Measurements from ENCODE around the gene OTULIN. TPM values are rescaled to one million over a fixed set of nuclear protein-coding genes. Genes with fewer than 3 reads are reported as not detected.

OTULIN gene
- total RNA-seq, 1 donor from 2014 or later, result 96.5 TPM

- intact Hi-C loops (cut with micrococcal nuclease), result no loop called here
- no peaks in the 10 kb centered on the region for H3K4me1 Mint-ChIP-seq
- no peak for TF ChIP-seq CTCF (IDR thresholded peaks at IDR 0.05)
- ATAC-seq (ENCODE audit: low read depth), result no peak
- DNase-seq, result no peak
- H3K27me3 Mint-ChIP-seq, result no peaks in the 10 kb centered on the region
- peaks cover 29% of the 10 kb centered on the region for H3K36me3 Mint-ChIP-seq (ENCODE audit: low read depth)
- H3K4me3 Mint-ChIP-seq, result no peak overlapping the region
- ChIA-PET CTCF (no interaction called here), POLR2A (no interaction called here)
- no peaks in the 10 kb centered on the region for H3K9me3 Mint-ChIP-seq
- no peak overlapping the region for H3K27ac Mint-ChIP-seq
Observed at GRCh38 chr5:14730466-14730865, 65.9 kb downstream of the OTULIN start.

GRCh38 chr5:14730881-14731280 is 66.4 kb downstream of the OTULIN start:
- ChIA-PET CTCF (interaction anchor here (0.7 to 1.1 kb wide), 2 partner anchors 215 to 272 kb away, joined by 3 to 4 read pairs; no protein-coding TSS in a partner anchor), POLR2A (no interaction called here)
- no peak for TF ChIP-seq CTCF (IDR thresholded peaks at IDR 0.05)
- Mint-ChIP-seq H3K4me1 (no peaks in the 10 kb centered on the region), H3K27me3 (no peaks in the 10 kb centered on the region), H3K4me3 (no peak overlapping the region), H3K27ac (no peak overlapping the region), H3K9me3 (no peaks in the 10 kb centered on the region), H3K36me3 (ENCODE audit: low read depth) (peaks cover 29% of the 10 kb centered on the region)
- DNase-seq, result no peak
- intact Hi-C loops (cut with micrococcal nuclease), result no loop called here
- no peak for ATAC-seq (ENCODE audit: low read depth)

- no peak for ATAC-seq (ENCODE audit: low read depth)
- peaks cover 32% of the 10 kb centered on the region for H3K36me3 Mint-ChIP-seq (ENCODE audit: low read depth)
- no peaks in the 10 kb centered on the region for H3K27me3 Mint-ChIP-seq
- no peak for DNase-seq
- ChIA-PET POLR2A (interaction anchor here (1.0 kb wide), 1 partner anchor 138 kb away, joined by 3 read pairs; no protein-coding TSS in a partner anchor), CTCF (interaction anchor here (0.6 to 1.0 kb wide), 2 partner anchors 114 to 270 kb away, joined by 3 to 4 read pairs; no protein-coding TSS in a partner anchor)
- no peak overlapping the region for H3K27ac Mint-ChIP-seq
- no peaks in the 10 kb centered on the region for H3K4me1 Mint-ChIP-seq
- intact Hi-C loops (cut with micrococcal nuclease), result no loop called here
- no peaks in the 10 kb centered on the region for H3K9me3 Mint-ChIP-seq
- TF ChIP-seq CTCF (IDR thresholded peaks at IDR 0.05), result no peak
- H3K4me3 Mint-ChIP-seq, result no peak overlapping the region
Observed at GRCh38 chr5:14732991-14733390, 68.5 kb downstream of the OTULIN start.

GRCh38 chr5:14733661-14734060 is 69.1 kb downstream of the OTULIN start:
- no peaks in the 10 kb centered on the region for H3K9me3 Mint-ChIP-seq
- TF ChIP-seq CTCF (IDR thresholded peaks at IDR 0.05), result no peak
- H3K4me1 Mint-ChIP-seq, result no peaks in the 10 kb centered on the region
- CTCF ChIA-PET, result no interaction called here
- no peak overlapping the region for H3K4me3 Mint-ChIP-seq
- POLR2A ChIA-PET, result no interaction called here
- no peak overlapping the region for H3K27ac Mint-ChIP-seq
- ATAC-seq (ENCODE audit: low read depth), result no peak
- intact Hi-C loops (cut with micrococcal nuclease), result no loop called here
- H3K27me3 Mint-ChIP-seq, result no peaks in the 10 kb centered on the region
- peaks cover 39% of the 10 kb centered on the region for H3K36me3 Mint-ChIP-seq (ENCODE audit: low read depth)
- no peak for DNase-seq

- intact Hi-C loops (cut with micrococcal nuclease), result no loop called here
- H3K4me3 Mint-ChIP-seq, result no peak overlapping the region
- ATAC-seq (ENCODE audit: low read depth), result no peak
- TF ChIP-seq CTCF (IDR thresholded peaks at IDR 0.05), result no peak
- H3K27me3 Mint-ChIP-seq, result no peaks in the 10 kb centered on the region
- DNase-seq, result no peak
- ChIA-PET CTCF (no interaction called here), POLR2A (no interaction called here)
- no peaks in the 10 kb centered on the region for H3K4me1 Mint-ChIP-seq
- no peaks in the 10 kb centered on the region for H3K9me3 Mint-ChIP-seq
- peaks cover 43% of the 10 kb centered on the region for H3K36me3 Mint-ChIP-seq (ENCODE audit: low read depth)
- H3K27ac Mint-ChIP-seq, result no peak overlapping the region
Observed at GRCh38 chr5:14734396-14734795, 69.9 kb downstream of the OTULIN start.
